Cardiac fibroblast (primary cell): ENCODE measurements around the gene PECR.
A peak's percentile ranks its signal among the peaks of the same experiment; 100 is the strongest.

Experiments used
- DNase-seq, 2 donors: peaks; one replicate each; pipeline versions ENCODE4 v3.0.0 to v3.0.0-alpha.2; 2010; ENCODE audit warnings: low read depth in 2 of 2
- H3K4me3 ChIP-seq, 2 donors: replicated peaks in 1 of 2; 1 replicate in 1 of 2; 2 replicates in 1 of 2; pipeline ENCODE4 v1.5.1; 2011; ENCODE audit warnings: low read depth in 2 of 2, low read length in 2 of 2, mild to moderate bottlenecking in 2 of 2, moderate library complexity in 1 of 2
- CTCF ChIP-seq: IDR thresholded peaks from one replicate; pipeline ENCODE4 v1.5.1; 2011; ENCODE audit warnings: low read depth, mild to moderate bottlenecking, low read length, inconsistent platforms

PECR gene

GRCh38 chr2:216008387-216008786, 73.2 kb downstream of the PECR start:
- TF ChIP-seq CTCF = no peak
- no peak for DNase-seq
- no peak overlapping the region for H3K4me3 ChIP-seq

- peak; percentile 35 to 48 for DNase-seq
- H3K4me3 ChIP-seq = no peak overlapping the region
- no peak for TF ChIP-seq CTCF
Measured at GRCh38 chr2:216006164-216006663, 75.4 kb downstream of the PECR start.

- DNase-seq = no peak
- no peak for TF ChIP-seq CTCF
- H3K4me3 ChIP-seq = no peak overlapping the region
Measured at GRCh38 chr2:216004697-216005283, 76.8 kb downstream of the PECR start.

GRCh38 chr2:216003876-216004696, 77.5 kb downstream of the PECR start:
- no peak for DNase-seq

GRCh38 chr2:216002693-216003092, 78.9 kb downstream of the PECR start:
- no peak overlapping the region for H3K4me3 ChIP-seq
- TF ChIP-seq CTCF = no peak
- DNase-seq = no peak

More at GRCh38 chr2:216003876-216004696, 77.5 kb downstream of the PECR start:
- H3K4me3 ChIP-seq = no peak overlapping the region
- no peak for TF ChIP-seq CTCF

- no peak for DNase-seq
- no peak for TF ChIP-seq CTCF
- H3K4me3 ChIP-seq = no peak overlapping the region
Measured at GRCh38 chr2:216002101-216002678, 79.4 kb downstream of the PECR start.
